Erythroblast (primary cell): ENCODE data around the gene HHEX.

Source experiments
- GATA1 ChIP-seq: IDR thresholded peaks from 2 replicates; pipeline ENCODE4 v1.6.1; 2011; ENCODE audit warnings: low read depth, mild to moderate bottlenecking, control low read depth, low read length, moderate library complexity
- POLR2A ChIP-seq: IDR thresholded peaks from 2 replicates; pipeline ENCODE4 v1.6.1; 2011; ENCODE audit warnings: mild to moderate bottlenecking, low read length

DNA sequence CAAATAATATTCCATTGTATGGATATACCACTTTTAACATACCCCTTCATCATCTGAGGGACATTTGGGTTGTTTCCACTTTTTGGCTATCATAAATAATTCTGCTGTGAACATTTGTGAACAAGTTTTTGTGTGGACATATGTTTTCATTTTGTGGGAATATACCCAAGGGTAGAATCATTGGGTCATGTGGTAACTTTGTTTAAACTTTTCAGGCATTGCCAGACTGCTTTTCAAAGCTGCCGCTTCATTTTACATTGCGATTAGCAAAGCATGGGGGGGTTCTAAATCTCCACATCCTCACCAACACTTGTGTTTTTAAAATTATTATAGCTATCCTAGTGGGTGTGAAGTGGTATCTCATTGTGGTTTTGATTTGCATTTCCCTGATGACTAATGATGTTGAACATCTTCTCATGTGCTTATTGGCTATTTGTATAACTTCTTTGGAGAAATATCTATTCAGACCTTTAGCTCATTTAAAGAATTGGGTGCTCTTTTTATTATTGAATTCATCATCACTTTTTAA is 8.4 kb upstream of the HHEX start:
- no peak for TF ChIP-seq POLR2A
- TF ChIP-seq GATA1 = no peak
